ENCODE results near the gene PDZD11. TPM values are rescaled to one million over a fixed set of nuclear protein-coding genes. Genes with fewer than 3 reads are reported as not detected.
A peak's percentile ranks its signal among the peaks of the same experiment; 100 is the strongest.
"Not testable (repeated sequence)": the region's sequence is repeated elsewhere in the genome, so short reads cannot be mapped to it uniquely, and the experiment has no call there.

PDZD11 gene, protein sequence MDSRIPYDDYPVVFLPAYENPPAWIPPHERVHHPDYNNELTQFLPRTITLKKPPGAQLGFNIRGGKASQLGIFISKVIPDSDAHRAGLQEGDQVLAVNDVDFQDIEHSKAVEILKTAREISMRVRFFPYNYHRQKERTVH
- 31.1 TPM for total RNA-seq
- long read RNA-seq, transcript PDZD11-201 (7 exons, 1,043 nt), result major isoform, 18 of 28 reads
- long read RNA-seq, transcript PDZD11-202 (8 exons, 784 nt), result minor isoform, 6 of 28 reads
- long read RNA-seq, partial matches to known transcripts, result 1 of 28 reads
- long read RNA-seq, other reads (novel, unspliced or antisense), result 3 of 28 reads

- peak; percentile 93 for DNase-seq (ENCODE audit: low spot score)
Observed at GRCh38 chrX:70289793-70290770, at the start of gene PDZD11, which contains the start of gene KIF4A. PDZD11 (minus strand) TSS chrX:70289927; CDS start chrX:70289341, 586 bp downstream. KIF4A (plus strand) TSS chrX:70290104; CDS start chrX:70290459, 355 bp downstream.

DNA sequence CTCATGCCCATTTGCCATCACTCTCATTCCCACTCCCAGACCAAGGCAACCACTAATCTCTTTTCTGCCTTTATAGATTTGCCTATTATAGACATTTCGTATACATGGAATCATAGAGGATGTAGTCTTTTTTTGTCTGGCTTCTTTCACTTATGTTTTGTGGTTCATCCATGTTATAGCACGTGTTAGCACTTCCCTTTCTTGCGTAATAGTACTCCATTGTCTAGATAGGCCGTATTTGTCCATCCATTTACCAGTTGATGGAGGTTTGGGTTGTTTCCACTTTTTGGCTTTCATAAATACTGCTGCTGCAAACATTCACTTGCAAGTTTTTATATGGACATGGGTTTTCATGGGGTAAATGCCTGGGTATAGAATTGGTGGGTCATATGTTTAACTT lies 48.6 kb upstream of the PDZD11 start:
- DNase-seq (ENCODE audit: low spot score), result no peak

DNA sequence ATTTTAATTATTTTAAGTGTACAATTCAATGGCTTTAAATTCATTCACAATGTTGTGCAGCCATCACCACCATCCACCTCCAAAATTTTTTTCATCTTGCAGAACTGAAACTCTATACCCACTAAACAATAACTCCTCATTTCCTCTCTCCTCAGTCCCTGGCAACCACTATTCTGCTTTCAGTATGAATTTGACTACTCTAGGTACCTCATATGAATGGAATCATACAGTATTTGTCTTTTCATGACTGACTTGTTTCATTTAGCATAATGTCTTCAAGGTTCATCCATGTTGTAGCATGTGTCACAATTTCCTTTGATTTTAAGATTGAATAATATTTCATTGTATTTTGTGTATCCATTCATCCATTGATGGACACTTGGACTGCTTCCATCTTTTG lies 47.0 kb upstream of the PDZD11 start:
- no peak for DNase-seq (ENCODE audit: low spot score)

DNA sequence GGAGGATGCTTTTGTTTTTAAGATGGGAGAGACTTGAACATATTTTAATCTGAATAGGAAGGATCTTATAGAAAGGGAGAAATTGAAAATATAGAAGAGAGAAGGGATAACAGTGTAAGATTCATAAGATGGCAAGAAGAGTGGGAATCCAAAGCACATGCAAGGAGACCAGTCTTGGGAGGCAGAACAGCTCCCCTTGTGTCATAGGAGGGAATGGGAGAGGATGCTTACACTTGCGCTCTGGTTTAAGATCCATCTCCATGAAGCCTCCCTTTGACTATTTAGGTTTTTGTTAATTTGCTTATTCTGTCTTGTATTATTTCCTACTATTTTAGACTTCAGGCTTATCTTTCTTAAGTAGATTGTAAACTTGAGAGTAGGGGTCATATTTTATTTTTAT lies 42.9 kb upstream of the PDZD11 start:
- DNase-seq (ENCODE audit: low spot score), result no peak

- no peak for DNase-seq (ENCODE audit: low spot score)
Observed at GRCh38 chrX:70331161-70331560, 41.4 kb upstream of the PDZD11 start.

DNA sequence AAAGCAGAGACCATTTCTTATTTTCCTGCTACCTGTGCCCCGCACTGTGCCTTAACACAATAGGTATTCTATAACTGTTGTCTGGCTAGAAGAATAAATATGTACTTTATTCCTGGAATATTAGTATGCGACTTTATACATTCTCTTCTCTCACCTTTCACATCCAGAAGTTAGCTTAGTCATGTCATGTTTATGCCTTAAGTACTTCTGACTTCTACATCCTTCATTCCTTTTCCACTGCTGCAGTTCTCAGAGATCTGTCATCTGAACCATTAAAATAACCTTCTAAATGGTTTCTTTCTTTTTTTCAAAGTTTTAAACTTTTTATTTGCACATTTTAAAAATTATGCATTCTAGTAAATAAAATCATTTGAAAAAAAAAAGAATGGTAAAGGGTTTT lies 34.6 kb upstream of the PDZD11 start:
- no peak for DNase-seq (ENCODE audit: low spot score)

DNA sequence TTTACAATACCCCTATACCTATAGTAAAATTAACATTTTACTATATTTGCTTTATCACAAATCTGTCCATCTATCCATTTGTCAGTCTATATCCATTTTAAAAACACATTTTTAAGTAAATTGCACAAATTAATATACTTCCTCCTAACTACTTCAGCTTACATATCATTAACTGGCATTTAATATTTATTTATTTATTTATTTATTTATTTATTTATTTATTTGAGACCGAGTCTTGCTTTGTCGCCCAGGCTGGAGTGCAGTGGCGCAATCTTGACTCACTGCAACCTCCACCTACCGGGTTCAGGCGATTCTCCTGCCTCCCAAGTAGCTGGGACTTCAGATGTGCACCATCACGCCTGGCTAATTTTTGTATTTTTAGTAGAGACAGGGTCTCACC lies 33.9 kb upstream of the PDZD11 start:
- not testable (repeated sequence) for DNase-seq (ENCODE audit: low spot score)

GRCh38 chrX:70322784-70323183 lies 33.1 kb upstream of the PDZD11 start:
- no peak for DNase-seq (ENCODE audit: low spot score)

DNA sequence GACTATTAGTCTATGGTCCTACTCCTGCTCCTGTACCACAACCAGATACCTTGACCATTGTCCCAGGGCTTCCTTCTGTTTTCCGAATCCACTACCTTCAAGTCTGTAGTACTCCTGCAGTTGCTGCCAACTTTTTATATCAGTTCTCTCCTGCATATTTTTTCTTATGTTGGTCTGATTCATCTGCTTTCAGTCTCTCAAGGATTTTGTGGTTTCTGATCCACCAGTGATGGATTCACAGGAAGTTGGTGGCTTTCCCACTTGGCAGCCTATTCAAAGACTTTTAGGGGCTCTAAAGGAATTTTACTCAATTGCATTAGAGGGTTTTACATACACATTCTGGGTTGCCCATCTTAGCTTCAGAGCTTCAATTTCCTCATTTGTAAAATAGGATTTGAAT lies 23.8 kb upstream of the PDZD11 start:
- no peak for DNase-seq (ENCODE audit: low spot score)

DNA sequence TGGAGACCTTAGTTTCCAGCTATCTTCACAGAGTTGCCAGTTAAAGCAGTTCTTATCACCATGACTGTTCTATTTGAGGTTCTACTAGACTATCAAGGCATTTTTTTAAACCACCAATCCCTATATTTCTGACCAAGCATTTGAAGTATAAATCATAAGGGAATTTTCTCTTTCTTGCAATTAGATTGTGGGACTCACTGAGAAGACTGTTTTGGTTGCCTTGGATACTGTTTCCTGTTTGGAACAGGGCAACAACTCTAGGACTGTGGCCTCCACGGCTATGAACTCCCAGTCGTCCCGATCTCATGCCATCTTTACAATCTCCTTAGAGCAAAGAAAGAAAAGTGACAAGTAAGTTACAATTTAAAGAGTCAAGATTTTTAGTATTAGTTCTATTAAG lies 12.0 kb upstream of the PDZD11 start:
- DNase-seq (ENCODE audit: low spot score), result no peak

DNA sequence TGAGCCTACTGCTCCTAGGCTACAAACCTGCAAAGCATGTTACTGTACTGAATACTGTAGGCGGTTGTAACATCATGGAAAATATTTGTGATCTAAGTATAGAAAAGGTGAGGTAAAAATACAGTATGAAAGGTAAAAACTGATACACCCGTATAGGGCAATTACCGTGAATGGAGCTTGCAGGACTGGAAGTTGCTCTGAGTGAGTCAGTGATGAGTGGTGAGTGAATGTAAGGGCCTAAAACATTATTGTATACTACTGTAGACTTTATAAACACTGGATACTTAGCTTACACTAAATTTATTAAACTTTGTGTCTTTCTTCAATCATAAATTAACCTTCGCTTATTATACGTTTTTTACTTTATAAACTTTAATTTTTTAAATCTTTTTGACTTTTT lies 3.9 kb upstream of the PDZD11 start:
- DNase-seq (ENCODE audit: low spot score), result no peak

- no peak for DNase-seq (ENCODE audit: low spot score)
Observed at GRCh38 chrX:70292788-70293187, 3.1 kb upstream of the PDZD11 start.

DNA sequence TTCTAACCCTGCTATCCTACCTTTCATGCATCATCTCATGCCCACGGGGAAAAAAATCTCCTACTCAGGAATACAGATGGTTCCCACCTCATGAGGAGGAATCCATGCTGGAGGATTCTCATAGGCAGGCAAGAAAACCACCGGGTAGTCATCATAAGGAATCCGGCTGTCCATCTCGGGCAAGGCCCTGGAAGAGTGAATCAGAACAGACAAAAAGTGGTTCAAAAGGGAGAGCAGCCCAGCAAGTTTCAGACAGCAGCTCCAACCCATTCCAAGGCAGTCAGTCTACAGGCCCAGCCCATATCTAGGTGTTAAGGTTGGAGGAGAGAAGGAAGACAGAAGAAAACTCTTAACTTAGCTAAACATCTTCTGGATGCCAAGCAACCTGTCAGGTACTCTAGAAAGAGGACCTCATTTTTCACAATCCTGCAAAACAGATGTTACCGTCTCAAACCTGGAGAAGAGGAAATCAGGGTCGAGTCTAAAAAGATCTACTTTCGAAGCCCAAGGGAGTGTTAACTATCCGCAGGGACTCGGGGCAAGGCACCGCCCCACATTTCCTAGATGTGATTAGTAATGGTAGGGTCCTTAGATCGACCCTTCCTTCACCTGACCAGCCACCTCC lies 447 bp downstream of the PDZD11 start:
- no peak for DNase-seq (ENCODE audit: low spot score)

- DNase-seq (ENCODE audit: low spot score), result no peak
Observed at GRCh38 chrX:70281951-70282350, 7.8 kb downstream of the PDZD11 start, which contains the start of gene RAB41. RAB41 (plus strand) TSS chrX:70282172; CDS start chrX:70282218, 46 bp downstream.

DNA sequence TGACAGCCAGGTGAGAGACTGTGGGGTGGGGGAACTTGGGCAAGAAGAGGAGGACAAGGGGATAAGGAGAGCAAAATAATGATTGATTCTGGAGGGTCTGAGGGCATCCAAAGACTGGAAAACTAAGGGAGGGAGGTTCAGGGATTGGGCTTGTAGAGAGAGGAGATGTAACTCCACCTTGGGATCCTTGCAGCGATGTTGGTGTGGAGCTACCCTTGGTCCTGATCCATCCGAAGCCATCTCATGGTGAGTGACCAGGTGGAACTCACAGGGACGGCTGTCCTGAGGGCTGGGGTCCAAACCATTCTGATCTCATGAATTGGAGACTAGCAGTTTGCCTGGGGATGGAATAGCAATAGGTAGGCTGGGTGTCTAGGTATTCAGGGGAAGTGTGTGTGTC lies 9.2 kb downstream of the PDZD11 start:
- DNase-seq (ENCODE audit: low spot score), result no peak

DNA sequence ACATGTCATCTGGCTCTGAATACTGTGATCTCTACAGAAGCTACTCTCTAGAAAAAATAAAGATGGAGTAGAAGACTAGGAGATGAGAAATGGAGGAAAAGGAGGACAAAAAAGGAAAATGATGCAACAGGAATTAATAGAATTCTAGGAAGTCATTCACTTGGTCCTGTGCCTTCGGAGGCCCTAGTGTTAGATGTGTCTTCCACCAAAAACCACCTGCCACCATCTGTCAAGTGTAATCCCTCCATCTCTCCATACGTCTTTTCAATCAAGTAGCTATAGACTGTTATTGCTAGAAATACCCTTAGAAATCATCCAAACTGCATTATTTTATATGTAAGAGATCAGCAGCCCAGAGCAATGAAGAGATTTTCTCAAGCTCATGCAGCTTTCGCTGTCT lies 10.6 kb downstream of the PDZD11 start:
- no peak for DNase-seq (ENCODE audit: low spot score)

GRCh38 chrX:70274029-70274428 lies 15.7 kb downstream of the PDZD11 start:
- DNase-seq (ENCODE audit: low spot score), result not testable (repeated sequence)

GRCh38 chrX:70268034-70268433 lies 21.7 kb downstream of the PDZD11 start, which contains the start of gene ARR3:
ARR3 (plus strand) TSS chrX:70268334; CDS start chrX:70269386, 1,052 bp downstream.
- no peak for DNase-seq (ENCODE audit: low spot score)

DNA sequence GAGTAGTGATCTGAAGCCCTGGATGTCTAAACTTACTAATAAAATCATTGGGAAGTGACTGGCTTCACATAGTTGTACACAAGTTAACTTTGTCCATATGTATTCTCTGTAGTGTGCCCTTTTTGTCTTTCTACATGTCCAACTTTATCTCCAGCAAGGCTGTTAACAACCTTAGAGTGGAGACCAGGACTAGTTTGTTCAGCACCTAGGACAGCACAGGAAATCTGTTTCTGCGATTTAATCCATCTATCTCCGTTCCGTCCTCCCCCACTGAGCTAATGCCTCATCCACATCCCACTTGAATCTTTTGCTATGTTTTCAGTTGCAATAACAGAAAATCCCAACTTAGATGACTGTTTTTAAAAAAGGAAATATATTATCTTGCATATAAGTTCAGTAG lies 24.9 kb downstream of the PDZD11 start:
- no peak for DNase-seq (ENCODE audit: low spot score)

- no peak for DNase-seq (ENCODE audit: low spot score)
Observed at GRCh38 chrX:70262952-70263567, 26.7 kb downstream of the PDZD11 start.

- DNase-seq (ENCODE audit: low spot score), result no peak
Observed at GRCh38 chrX:70260104-70260503, 29.6 kb downstream of the PDZD11 start, which contains the start of gene P2RY4. P2RY4 (minus strand) TSS chrX:70260204; CDS start chrX:70259624, 580 bp downstream.

All from mesenteric fat pad (tissue), 1 donor.